Measurements from ENCODE around the gene VSTM1.
"Not testable (repeated sequence)": the region's sequence is repeated elsewhere in the genome, so short reads cannot be mapped to it uniquely, and the experiment has no call there.

- not testable (repeated sequence) for TF ChIP-seq CTCF (IDR thresholded peaks at IDR 0.05); POLR2A (IDR thresholded peaks at IDR 0.05; ENCODE audit: low read depth); POLR2AphosphoS5 (IDR thresholded peaks at IDR 0.05); EP300 (IDR thresholded peaks at IDR 0.05)
Measured at GRCh38 chr19:54099903-54100255, 36.2 kb upstream of the VSTM1 start.

Measured in esophagus muscularis mucosa (tissue), 4 donors.